Left lung (tissue), 10 donors: ENCODE data around the gene KLHL25. TPM values are rescaled to one million over a fixed set of nuclear protein-coding genes. Genes with fewer than 3 reads are reported as not detected.
A peak's percentile ranks its signal among the peaks of the same experiment; 100 is the strongest.

Source experiments
- ATAC-seq: fragments of 200-7000 bp; cut with Tn5 transposase; one replicate; pipeline ENCODE4 v1.9.1; 2020; ENCODE audit warnings: moderate library complexity
- DNase-seq, 4 donors: peaks; one replicate each; pipeline ENCODE4 v3.0.0-alpha.2; 2013 to 2020
- H3K27ac ChIP-seq, 2 donors: fragments of 200-600 bp; sonication (generic) in 1 of 2; one replicate each; pipeline versions ENCODE4 v1.5.0 to v1.8.0; 2020 to 2021
- H3K27me3 ChIP-seq, 2 donors: fragments of 200-600 bp; sonication (generic) in 1 of 2; one replicate each; pipeline versions ENCODE4 v1.5.0 to v1.8.0; 2020 to 2021
- H3K36me3 ChIP-seq, 2 donors: fragments of 200-600 bp; sonication (generic) in 1 of 2; one replicate each; pipeline versions ENCODE4 v1.5.0 to v1.8.0; 2020 to 2021
- H3K4me1 ChIP-seq, 2 donors: fragments of 200-600 bp; one replicate each; pipeline ENCODE4 v1.8.0; 2021
- H3K4me3 ChIP-seq, 2 donors: fragments of 200-600 bp; sonication (generic) in 1 of 2; one replicate each; pipeline versions ENCODE4 v1.5.0 to v1.8.0; 2020 to 2021; ENCODE audit warnings: mild to moderate bottlenecking in 1 of 2
- H3K9me3 ChIP-seq, 2 donors: fragments of 200-600 bp; sonication (generic) in 1 of 2; one replicate each; pipeline versions ENCODE4 v1.5.0 to v1.8.0; 2020 to 2021
- CTCF ChIP-seq, 2 donors: fragments of 200-600 bp; sonication (generic) in 1 of 2; IDR thresholded peaks; one replicate each; pipeline versions ENCODE4 v1.5.0 to v1.8.0; 2021; ENCODE audit warnings: antibody characterized with exemption in 2 of 2
- intact Hi-C, 2 donors: fragments of 100-400 bp; cut with DNase I; formaldehyde crosslinking; loops; one replicate each; pipeline versions ENCODE4 v1.11.2 to v1.14.2; 2022
- polyA plus RNA-seq, 6 donors: library from polyadenylated mRNA; unstranded; fragments of 120-200 nt; gene quantifications; one replicate each; pipeline ENCODE4 v1.2.1, GENCODE V29; 2013; ENCODE audit not compliant: insufficient read length in 6 of 6
- total RNA-seq, 2 donors: library from RNA; stranded (reverse); fragmentation: NEBNext Ultra II Directional; extraction: Animal tissue kit (Norgen Biotek cat#: 25700); gene quantifications; one replicate each; pipeline ENCODE4 v1.2.1, GENCODE V29; 2021
- donor health status: DM: no; HTN: yes; CAD: no.
- donor health status: DM: no; HTN: no; CAD: no.

The KLHL25 gene
- total and polyA plus RNA-seq, 8 donors: 4.4 to 7.9 (median 6.0) TPM

GRCh38 chr15:85757073-85757938 lies 37.4 kb downstream of the KLHL25 start:
- no peaks in the 10 kb centered on the region for H3K4me1 ChIP-seq
- intact Hi-C loops: no loop called here
- ATAC-seq: no peak

GRCh38 chr15:85756411-85757072 lies 38.2 kb downstream of the KLHL25 start:
- TF ChIP-seq CTCF (IDR thresholded peaks at IDR 0.05): no peak
- no peaks in the 10 kb centered on the region for H3K27me3 ChIP-seq
- H3K4me3 ChIP-seq: no peak overlapping the region
- H3K27ac ChIP-seq: no peak overlapping the region
- peaks cover 0 to 8% of the 10 kb centered on the region in 2 donors for H3K36me3 ChIP-seq
- DNase-seq (peak in 2 of 4 donors; percentile 30 to 59), ATAC-seq (no peak)
- no peaks in the 10 kb centered on the region for H3K9me3 ChIP-seq
- intact Hi-C loops: no loop called here
- peaks cover 0 to 7% of the 10 kb centered on the region in 2 donors for H3K4me1 ChIP-seq

More at GRCh38 chr15:85757073-85757938, 37.4 kb downstream of the KLHL25 start:
- Histone ChIP-seq H3K9me3 (no peaks in the 10 kb centered on the region), H3K27me3 (no peaks in the 10 kb centered on the region), H3K27ac (no peak overlapping the region), H3K4me3 (no peak overlapping the region), H3K36me3 (peaks cover 0 to 8% of the 10 kb centered on the region in 2 donors)
- DNase-seq: peak in 1 of 4 donors; percentile 4
- no peak for TF ChIP-seq CTCF (IDR thresholded peaks at IDR 0.05)

DNA sequence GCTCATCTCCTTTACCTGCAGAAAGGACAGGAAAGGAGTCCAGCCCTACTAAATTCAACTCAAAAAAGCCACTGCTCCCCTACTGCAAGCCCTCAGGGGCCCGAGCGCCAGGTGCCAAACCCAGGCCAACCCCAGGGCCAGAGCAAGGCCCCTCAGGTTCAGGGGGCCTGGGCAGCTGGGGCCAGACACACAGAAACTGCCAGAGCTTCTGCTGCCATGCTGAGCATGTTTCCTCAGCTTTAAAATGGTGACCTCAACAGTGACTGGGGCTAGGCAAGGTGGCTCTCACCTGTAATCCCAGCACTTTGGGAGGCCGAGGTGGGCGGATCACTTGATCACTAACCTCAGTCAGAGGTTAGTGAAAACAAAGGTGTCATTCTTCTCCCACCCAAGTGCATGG lies 38.8 kb downstream of the KLHL25 start:
- no peak for TF ChIP-seq CTCF (IDR thresholded peaks at IDR 0.05)
- H3K36me3 ChIP-seq: peaks cover 0 to 8% of the 10 kb centered on the region in 2 donors
- ATAC-seq (no peak), DNase-seq (peak in 2 of 4 donors; percentile 22 to 31)
- H3K27ac ChIP-seq: no peak overlapping the region
- H3K4me1 ChIP-seq: peaks cover 6 to 13% of the 10 kb centered on the region in 2 donors
- no peak overlapping the region for H3K4me3 ChIP-seq
- no peaks in the 10 kb centered on the region for H3K9me3 ChIP-seq
- H3K27me3 ChIP-seq: no peaks in the 10 kb centered on the region
- intact Hi-C loops: no loop called here

DNA sequence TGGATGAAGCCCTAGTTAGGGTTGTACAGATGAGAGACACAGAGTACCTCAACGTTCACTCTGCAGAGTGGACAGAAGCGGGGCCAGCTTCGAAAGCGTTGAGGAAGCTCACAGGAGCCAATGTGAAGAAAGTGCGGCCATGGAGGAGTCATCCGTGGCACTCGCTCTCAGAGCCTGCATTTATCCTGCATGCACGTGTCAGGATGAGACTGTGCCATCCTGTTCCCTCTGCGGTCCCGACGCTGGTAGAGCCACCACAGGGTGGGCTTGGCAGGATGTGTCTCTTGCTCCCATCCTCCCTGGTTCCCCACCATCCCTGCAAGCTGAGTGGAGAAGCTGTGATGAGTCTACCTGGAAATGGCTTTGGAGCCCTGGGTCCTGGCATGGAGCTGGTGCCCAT lies 39.3 kb downstream of the KLHL25 start:
- intact Hi-C loops: no loop called here
- Histone ChIP-seq H3K4me3 (no peak overlapping the region), H3K36me3 (peaks cover 0 to 8% of the 10 kb centered on the region in 2 donors), H3K27ac (no peak overlapping the region), H3K27me3 (no peaks in the 10 kb centered on the region), H3K4me1 (peaks cover 9 to 17% of the 10 kb centered on the region in 2 donors), H3K9me3 (no peaks in the 10 kb centered on the region)
- TF ChIP-seq CTCF (IDR thresholded peaks at IDR 0.05): no peak
- no peak for ATAC-seq
- peak in 2 of 4 donors; percentile 24 to 34 for DNase-seq

GRCh38 chr15:85754989-85755388 lies 39.7 kb downstream of the KLHL25 start:
- no peaks in the 10 kb centered on the region for H3K9me3 ChIP-seq
- H3K27me3 ChIP-seq: no peaks in the 10 kb centered on the region
- DNase-seq (peak in 2 of 4 donors; percentile 32 to 55), ATAC-seq (no peak)
- peaks cover 11 to 17% of the 10 kb centered on the region in 2 donors for H3K4me1 ChIP-seq
- peaks cover 0 to 8% of the 10 kb centered on the region in 2 donors for H3K36me3 ChIP-seq
- no peak overlapping the region for H3K4me3 ChIP-seq
- intact Hi-C loops: no loop called here
- no peak overlapping the region for H3K27ac ChIP-seq
- no peak for TF ChIP-seq CTCF (IDR thresholded peaks at IDR 0.05)
